Activated CD8-positive, alpha-beta memory T cell treated with anti-CD3 and anti-CD28 coated beads, Interleukin-2, amount 50 U/mL, for 4 hours (primary cell): ENCODE measurements around the gene ZDHHC19.
"Not testable (repeated sequence)": the region's sequence is repeated elsewhere in the genome, so short reads cannot be mapped to it uniquely, and the experiment has no call there.

Experiments
- DNase-seq: peaks from one replicate; pipeline ENCODE4 v3.0.0-alpha.2; 2020

ZDHHC19 gene

DNA sequence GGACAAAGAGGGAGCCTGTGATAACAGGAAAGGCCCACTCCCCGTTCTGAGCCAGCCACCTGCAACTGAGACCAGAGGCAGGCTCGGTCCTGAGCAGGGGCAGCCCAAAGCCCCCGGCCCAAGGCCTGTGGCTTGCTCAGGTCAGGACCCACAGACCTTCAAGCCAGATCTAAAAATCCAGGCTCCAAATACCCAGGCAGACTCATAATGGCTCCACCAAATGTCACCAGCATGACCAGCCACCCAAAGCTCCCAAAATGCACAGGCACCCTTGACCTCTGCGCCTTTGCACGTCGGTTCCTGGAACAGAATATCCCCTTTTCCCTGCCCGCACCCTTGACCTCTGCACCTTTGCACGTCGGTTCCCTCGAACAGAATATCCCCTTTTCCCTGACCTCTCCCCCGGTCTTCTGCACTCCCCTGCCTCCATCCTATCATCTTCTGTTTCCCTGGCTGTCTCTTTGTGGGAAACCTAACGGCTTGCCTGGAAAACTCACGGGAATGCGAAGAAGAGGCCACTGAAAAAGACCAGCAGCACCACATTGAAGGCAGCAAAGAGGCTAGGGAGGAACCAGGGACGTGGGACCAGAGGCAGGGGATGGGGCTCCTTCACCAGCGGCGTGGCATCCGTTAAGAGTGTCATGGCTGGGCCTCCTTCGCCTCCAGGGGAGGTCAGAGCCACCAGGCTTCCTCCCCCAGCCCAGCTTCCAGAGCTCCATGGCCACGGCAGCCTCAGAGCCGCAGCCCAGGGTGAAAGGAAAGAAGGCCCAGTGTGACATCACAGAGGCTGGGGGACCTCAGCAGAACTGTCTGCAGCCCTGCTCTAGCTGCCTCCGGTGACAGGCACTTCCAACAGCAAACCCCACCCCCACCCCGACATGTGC, at the start of gene ZDHHC19:
Gene ZDHHC19 (minus strand): TSS at position 728 of the 884 bp plus-strand sequence. CDS start 85 bp downstream, at position 643.
- DNase-seq = no peak

DNA sequence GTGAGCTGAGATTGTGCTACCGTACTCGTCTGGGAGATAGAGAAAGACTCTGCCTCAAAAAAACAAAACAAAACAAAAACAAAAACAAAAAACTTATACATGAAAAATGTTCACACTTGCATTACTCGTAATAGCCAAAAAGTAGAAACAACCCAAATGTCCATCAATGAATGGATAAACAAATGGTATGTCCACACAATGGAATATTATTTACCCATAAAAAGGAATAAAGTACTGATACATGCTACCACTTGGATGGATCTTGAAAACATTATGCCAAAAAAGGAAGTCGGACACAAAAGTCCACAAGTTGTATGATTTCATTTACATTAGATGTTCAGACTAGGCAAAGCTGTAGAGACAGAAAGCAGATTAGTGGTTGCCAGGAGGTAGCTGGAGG, 49.6 kb upstream of the ZDHHC19 start:
- no peak for DNase-seq

DNA sequence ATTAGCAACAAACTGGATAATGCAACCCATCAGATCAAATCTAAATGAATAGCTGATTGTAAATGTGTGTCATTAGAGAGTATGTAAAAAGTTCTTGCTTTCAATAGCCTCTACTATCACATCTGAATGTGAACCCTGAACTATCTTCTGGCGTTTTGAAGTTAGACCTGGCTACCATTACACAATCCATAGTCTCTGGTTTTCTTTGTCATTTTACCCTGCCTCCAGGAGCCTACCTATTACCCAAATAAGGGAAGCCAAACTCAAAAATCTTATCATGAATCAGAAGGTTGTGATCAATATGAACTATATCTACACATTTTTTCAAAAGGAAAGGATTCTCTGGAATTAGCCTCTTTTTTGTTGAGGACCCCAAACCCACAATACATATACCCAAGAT, 44.6 kb upstream of the ZDHHC19 start:
- no peak for DNase-seq

GRCh38 chr3:196254376-196255283, 43.4 kb upstream of the ZDHHC19 start:
- DNase-seq = no peak

DNA sequence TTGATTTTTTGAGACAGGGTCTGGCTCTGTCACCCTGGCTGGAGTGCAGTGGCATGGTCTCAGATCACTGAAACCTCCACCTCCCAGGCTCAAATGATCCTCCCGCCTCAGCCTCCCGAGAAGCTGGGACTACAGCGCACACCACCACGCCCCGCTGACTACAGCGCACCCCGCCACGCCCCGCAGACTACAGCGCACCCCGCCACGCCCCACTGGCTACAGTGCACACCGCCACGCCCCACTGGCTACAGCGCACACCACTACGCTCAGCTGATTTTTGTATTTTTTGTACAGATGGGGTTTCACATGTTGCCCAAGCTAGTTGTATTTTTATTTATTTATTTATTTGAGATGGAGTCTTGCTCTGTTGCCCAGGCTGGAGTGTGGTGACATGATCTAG, 40.7 kb upstream of the ZDHHC19 start:
- DNase-seq = no peak

GRCh38 chr3:196246612-196247308, 35.6 kb upstream of the ZDHHC19 start:
- DNase-seq = no peak

DNA sequence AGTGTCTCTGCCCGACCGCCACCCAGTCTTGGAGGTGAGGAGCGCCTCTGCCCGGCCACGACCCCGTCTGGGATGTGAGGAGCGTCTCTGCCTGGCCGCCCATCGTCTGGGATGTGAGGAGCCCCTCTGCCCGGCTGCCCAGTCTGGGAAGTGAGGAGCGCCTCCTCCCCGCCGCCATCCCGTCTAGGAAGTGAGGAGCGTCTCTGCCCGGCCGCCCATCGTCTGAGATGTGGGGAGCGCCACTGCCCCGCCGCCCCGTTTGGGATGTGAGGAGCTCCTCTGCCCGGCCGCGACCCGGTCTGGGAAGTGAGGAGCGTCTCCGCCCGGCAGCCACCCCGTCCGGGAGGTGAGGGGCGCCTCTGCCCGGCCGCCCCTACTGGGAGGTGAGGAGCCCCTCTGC, 33.0 kb upstream of the ZDHHC19 start:
- DNase-seq = not testable (repeated sequence)

DNA sequence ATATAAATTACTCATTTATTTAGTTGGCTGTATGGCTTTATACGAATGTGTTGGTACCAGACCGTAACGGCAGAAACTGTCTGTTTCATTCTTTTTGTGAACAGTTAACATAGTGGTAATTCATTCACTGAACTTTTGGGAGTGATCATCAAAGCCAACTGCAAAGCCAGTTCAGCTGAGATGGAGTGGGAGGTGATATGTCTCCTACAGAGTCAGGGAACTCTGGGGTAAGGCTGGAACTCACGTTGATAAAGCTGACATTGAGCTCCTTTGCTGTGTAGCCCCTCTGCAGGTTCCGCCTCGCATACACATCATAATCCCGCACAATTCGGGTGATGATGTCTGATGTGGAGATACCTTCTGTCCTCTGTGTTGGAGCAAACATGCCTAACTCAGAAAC, 30.5 kb upstream of the ZDHHC19 start:
- DNase-seq = no peak

- no peak for DNase-seq
Observed at GRCh38 chr3:196240424-196240823, 29.2 kb upstream of the ZDHHC19 start.

DNA sequence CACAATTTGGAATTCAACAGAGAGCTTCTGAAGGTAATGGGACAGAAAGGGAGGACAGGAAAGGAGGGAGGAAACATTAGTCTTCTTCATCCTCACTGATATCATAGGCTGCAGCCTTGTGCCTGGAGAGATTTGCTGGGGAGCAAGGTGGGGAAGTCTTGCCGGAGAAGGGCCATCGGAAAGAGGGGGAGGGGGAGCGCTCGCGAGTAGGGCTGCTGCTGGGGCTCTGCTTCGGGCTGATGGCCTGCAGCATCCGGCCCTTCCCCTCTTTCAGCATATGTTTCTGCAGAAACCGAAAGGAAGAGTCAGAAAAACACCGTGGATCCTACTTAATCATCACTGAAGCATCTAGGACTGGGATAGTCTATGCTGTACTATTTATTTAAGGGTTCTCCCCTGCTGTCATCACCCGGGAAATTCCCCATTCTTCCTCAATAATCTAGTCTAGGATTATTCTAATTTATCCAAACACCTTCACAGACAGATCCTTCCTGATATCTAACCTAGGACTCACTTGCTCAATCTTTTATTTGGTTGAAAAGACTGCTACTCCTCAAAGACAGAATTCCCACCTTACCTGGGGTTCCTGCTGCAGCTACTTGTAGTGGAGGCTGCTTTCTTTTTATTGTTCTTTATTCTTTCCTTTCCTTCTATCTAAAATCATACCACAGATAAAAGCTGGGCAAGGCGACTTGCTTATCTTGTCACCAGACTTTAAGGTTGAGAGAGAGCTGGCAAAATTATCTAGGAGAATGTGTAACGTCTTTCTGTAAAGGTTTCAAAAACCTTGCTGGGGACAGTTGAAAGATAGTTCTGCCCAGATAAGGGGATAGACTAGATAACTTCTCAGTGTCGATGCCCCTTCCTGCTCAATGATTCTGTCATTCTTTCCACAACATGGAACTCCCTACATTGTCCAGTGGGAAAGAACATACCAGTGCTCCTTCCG, 27.7 kb upstream of the ZDHHC19 start:
- DNase-seq = no peak

GRCh38 chr3:196237203-196237602, 26.0 kb upstream of the ZDHHC19 start:
- no peak for DNase-seq

DNA sequence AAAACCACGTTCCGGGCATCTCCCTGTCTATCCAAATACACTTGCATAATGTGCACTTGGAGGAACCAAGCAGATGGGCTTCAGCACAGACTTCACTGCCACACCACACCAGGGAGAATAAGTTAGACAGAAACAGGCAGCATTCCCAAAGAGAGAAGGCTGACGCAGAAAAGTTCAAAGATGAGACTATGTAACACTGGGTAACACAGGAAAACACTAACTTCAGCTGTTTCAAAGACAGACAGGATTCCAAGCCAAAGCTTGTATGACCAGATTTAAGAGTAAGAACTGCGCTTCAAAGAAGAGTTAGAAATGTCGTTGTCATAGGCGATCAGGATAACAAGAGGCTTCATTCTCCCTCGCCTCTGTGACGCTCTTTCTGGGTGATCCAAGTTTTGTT, 25.0 kb upstream of the ZDHHC19 start:
- DNase-seq = no peak

DNA sequence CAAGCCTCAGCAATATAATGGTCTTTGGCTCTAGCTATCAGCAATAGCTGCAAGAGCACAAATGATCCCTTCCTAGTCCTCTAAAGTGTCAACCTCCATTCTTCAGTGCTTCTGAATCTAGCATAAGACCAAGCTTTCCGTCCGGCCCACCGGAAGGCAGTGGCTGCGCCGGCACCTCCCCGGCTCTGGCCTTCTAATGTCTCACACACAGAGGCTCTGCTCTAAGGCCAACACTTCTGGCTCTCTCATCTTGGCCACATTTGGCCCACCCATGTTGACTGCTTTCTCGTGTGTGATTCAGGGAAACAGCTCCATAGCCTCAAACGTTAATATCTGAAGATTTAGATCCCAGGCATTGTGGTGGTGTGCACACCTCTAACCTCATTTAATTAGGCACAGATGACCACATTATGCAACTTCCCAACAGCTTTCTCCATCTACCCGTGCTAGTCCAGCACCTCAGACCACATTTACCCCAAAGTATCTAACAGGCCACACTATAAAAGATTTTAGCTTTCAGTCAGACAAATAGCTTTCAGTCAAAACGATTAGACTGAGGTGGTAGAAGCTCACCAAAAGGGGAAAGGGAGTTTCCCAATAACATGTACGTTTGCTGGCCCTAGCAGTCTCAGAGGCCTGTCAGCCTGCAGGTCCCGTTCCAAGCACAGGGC, 24.4 kb upstream of the ZDHHC19 start:
- no peak for DNase-seq

- DNase-seq = no peak
Observed at GRCh38 chr3:196232882-196233251, 21.7 kb upstream of the ZDHHC19 start.

DNA sequence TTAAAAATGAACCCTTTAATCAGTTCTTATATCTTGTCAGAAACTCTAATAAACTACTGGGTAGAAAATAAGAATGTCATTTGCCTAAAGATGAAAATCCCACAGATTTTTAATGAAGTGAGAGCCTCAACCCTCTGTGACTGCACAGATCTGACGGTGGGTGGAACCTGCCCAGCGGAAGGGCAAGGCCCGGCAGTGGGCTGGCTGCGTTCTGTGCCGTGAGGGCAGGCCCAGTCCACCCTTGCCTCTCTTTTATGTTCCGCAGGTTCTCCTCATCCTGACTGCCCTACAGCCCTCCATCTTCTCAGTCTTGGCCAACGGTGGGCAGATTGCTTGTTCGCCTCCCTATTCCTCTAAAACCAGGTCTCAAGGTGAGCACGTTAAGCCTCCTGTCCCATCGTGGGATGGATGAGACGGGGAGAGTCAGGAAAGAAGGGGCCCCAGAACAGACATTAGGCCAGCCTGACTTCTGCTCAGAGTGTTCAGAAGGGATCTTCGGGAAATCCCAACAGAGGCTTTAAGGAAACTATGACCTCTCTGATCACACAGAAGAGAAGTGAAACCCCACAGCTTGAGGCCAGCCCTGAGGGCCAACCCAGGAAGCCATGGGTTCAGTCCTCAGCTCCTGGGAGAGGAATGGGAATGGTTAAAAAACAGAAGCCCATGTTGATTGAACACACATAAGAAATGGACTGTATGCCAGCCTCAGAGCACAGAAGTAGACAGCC, 21.1 kb upstream of the ZDHHC19 start:
- no peak for DNase-seq

DNA sequence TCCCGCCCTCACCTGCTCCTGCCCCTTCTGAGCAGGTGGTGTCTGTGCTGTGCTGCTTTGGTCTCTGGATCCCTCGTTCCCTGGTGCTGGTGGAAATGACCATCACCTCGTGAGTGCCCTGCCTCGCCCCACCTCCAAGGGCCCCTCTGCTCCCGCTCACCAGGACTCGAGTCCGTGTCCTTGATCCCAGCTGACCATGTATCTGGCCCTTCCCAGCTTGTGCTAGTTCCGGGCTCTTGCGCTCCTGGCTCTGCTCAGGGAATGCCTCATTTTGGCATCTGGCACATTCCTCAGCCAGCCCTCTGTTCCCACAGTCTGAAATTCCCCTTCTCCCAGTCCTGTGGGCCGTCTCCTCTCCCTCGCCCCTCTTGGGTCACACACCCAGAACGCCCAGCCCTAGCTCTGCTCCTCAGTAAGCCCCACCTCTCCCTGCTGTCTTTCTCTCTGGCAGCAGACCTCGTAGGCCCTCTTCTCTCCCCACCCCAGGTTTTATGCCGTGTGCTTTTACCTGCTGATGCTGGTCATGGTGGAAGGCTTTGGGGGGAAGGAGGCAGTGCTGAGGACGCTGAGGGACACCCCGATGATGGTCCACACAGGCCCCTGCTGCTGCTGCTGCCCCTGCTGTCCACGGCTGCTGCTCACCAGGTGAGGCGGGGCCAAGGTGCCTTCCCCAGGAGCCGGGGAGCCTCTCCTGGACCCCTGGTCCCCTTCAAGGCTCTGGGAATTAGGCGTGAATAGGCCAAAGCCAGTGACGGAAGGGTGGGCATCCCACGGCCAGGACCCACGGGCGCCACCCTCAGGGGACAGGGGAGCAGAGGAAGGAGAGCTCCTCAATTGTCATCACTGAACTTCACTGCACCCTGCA, 16.7 kb upstream of the ZDHHC19 start:
- DNase-seq = no peak

- no peak for DNase-seq
Observed at GRCh38 chr3:196227121-196227561, 15.9 kb upstream of the ZDHHC19 start.

GRCh38 chr3:196225763-196226364, 14.7 kb upstream of the ZDHHC19 start:
- no peak for DNase-seq

DNA sequence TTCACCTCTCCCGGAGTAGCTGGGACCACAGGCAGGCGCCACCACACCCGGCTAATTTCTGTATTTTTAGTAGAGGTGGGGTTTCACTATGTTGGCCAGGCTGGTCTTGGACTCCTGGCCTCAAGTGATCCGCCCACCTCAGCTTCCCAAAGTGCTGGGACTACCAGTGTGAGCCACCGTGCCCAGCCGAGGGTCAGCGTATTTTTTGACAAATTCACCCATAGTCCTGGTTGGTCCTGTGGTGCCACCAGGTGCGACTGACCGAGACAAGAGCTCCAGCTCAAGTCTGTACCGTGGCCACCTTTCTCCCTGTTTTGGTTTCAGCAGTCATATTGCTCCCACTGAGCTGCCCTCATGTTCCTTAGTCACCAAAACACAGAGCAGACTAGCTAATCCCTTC, 13.9 kb upstream of the ZDHHC19 start:
- no peak for DNase-seq
